ENCODE results near the gene RAB27B. TPM values are rescaled to one million over a fixed set of nuclear protein-coding genes. Genes with fewer than 3 reads are reported as not detected.

Gene RAB27B
- total and polyA plus RNA-seq, 2 of the 8 experiments (the other 6 are each of a cell fraction or from before 2014, with no cell fraction given) = 0.05 to 0.60 TPM

DNA sequence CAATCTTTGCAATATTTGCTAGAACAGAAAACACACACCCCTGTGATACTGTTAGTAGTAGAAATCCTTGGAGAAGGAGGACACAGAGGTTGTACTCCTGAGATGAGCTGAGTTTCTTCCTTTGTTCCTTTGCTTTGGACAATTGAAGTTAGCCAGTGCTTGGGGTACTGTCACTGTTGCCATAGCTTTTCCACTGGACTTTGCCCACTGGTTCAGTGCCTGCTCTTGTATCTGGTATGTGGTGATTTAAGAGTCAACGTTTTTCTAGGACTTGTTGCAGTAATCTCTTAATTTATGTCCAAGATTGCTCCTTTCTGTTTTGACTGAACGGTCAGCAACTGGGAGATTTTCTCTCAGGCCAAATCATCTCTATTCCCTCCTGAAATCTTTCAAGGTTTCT lies 26.1 kb upstream of the RAB27B start:
- Histone ChIP-seq H4K5ac (ENCODE audit: insufficient read length, low read depth, low read length) (no peak overlapping the region), H3K23me2 (ENCODE audit: low read depth, low read length) (no peaks in the 10 kb centered on the region), H3K4me1 (replicated peaks in 1 of 4; ENCODE audit: control insufficient read depth in 3 of 4, insufficient read depth in 4 of 4, low read length in 3 of 4) (no peaks in the 10 kb centered on the region), H3K18ac (ENCODE audit: extremely low read depth, low read length) (no peak overlapping the region), H3K27me3 (replicated peaks in 1 of 4; ENCODE audit: control insufficient read depth in 3 of 4, extremely low read depth in 1 of 4, insufficient read depth in 3 of 4, low read length in 3 of 4) (no peaks in the 10 kb centered on the region), H4K91ac (replicated peaks; ENCODE audit: insufficient read length, low read length) (no peak overlapping the region), H3K23ac (ENCODE audit: insufficient read length) (no peak overlapping the region), H2BK15ac (ENCODE audit: low read length) (no peak overlapping the region), H3K4me3 (ENCODE audit: extremely low read depth in 1 of 4, insufficient read depth in 2 of 4, low read depth in 3 of 4, low read length in 4 of 4) (no peak overlapping the region), H2AK5ac (ENCODE audit: low read depth, low read length) (no peak overlapping the region), H3K4me2 (ENCODE audit: insufficient read depth in 1 of 2, low read depth in 2 of 2, low read length in 2 of 2) (no peak overlapping the region), H4K20me1 (replicated peaks in 1 of 2; ENCODE audit: control insufficient read depth in 1 of 2, insufficient read depth in 2 of 2, low read length in 2 of 2) (no peaks in the 10 kb centered on the region), H3K14ac (ENCODE audit: insufficient read length) (no peak overlapping the region), H2BK5ac (ENCODE audit: low read depth, low read length) (no peak overlapping the region), H2AFZ (ENCODE audit: low read length) (no peak overlapping the region), H3K9me3 (ENCODE audit: insufficient read depth in 2 of 2, low read depth in 1 of 2, low read length in 1 of 2) (no peaks in the 10 kb centered on the region), H3K4ac (replicated peaks; ENCODE audit: insufficient read length, low read depth, low read length) (no peak overlapping the region), H3K9ac (replicated peaks in 1 of 4; ENCODE audit: extremely low read depth in 1 of 4, low read depth in 3 of 4, low read length in 3 of 4) (no peak overlapping the region), H4K8ac (ENCODE audit: extremely low read depth, insufficient read depth, low read length) (no peak overlapping the region), H3K79me1 (ENCODE audit: low read depth, low read length) (no peaks in the 10 kb centered on the region), H3K79me2 (ENCODE audit: control insufficient read depth in 1 of 2, insufficient read depth in 2 of 2, low read length in 2 of 2) (no peaks in the 10 kb centered on the region), H2BK120ac (replicated peaks; ENCODE audit: low read depth, low read length) (no peak overlapping the region), H3K56ac (replicated peaks; ENCODE audit: insufficient read length, low read depth, low read length) (no peak overlapping the region), H3K36me3 (ENCODE audit: control insufficient read depth in 2 of 4, insufficient read depth in 4 of 4, low read length in 3 of 4) (no peaks in the 10 kb centered on the region), H2BK20ac (ENCODE audit: low read length) (no peak overlapping the region), H2BK12ac (ENCODE audit: low read depth, low read length) (no peak overlapping the region), H3K27ac (ENCODE audit: low read depth, low read length) (no peak overlapping the region)
- 86% methylated on average over 2 of the region's 2 CpGs; no CpG with 5 or more reads in 1 of the 2 experiments for WGBS, 2 experiments (ENCODE audit: extremely low coverage in 1 of 2, insufficient coverage in 1 of 2, insufficient read length in 1 of 2, insufficient replicate concordance in 2 of 2, low coverage in 1 of 2, low lambda C conversion rate in 2 of 2, missing lambda C conversion rate in 1 of 2)
- DNase-seq (ENCODE audit: low read depth in 1 of 2, low spot score in 2 of 2) = no peak
- POLR2A ChIA-PET (ENCODE audit: partially characterized antibody) = no interaction called here
- no peak for FAIRE-seq
- CTCF ChIA-PET (ENCODE audit: partially characterized antibody) = interaction anchor here (1.0 kb wide), 1 partner anchor 7 kb away, joined by 3 read pairs; no protein-coding TSS in a partner anchor
- TF ChIP-seq EGR1 (IDR thresholded peaks at IDR 0.05; ENCODE audit: borderline replicate concordance, low read depth, low read length) (no peak), RXRA (IDR thresholded peaks at IDR 0.05; ENCODE audit: insufficient read depth, low read depth, low read length) (no peak), CTBP2 (IDR thresholded peaks at IDR 0.05; ENCODE audit: borderline replicate concordance, insufficient read depth, insufficient read length, low read length) (no peak), PHF8 (conservative IDR thresholded peaks at IDR 0.05; ENCODE audit: low read depth, low read length) (no peak), SP2 (IDR thresholded peaks at IDR 0.05; ENCODE audit: low read length) (no peak), TBP (IDR thresholded peaks at IDR 0.05; ENCODE audit: low read depth, low read length) (no peak), KDM5A (IDR thresholded peaks at IDR 0.05; ENCODE audit: low read length) (no peak), KDM1A (IDR thresholded peaks at IDR 0.05; ENCODE audit: borderline replicate concordance, low read length) (no peak), ATF2 (IDR thresholded peaks at IDR 0.05; ENCODE audit: low read length) (no peak), ASH2L (IDR thresholded peaks at IDR 0.05; ENCODE audit: low read length) (no peak)
